ENCODE measurements around the gene BRD3. TPM values are rescaled to one million over a fixed set of nuclear protein-coding genes. Genes with fewer than 3 reads are reported as not detected.

BRD3 gene
- total RNA-seq = 6.0 and 7.6 TPM in 2 replicates

GRCh38 chr9:134067904-134068743 is at the start of gene BRD3:
BRD3 (minus strand) TSS chr9:134068026; CDS start chr9:134053477, 14,549 bp downstream.

GRCh38 chr9:134024828-134025605 is 42.8 kb downstream of the BRD3 start, which contains the start of gene BRD3OS:
BRD3OS (plus strand) TSS chr9:134025481; CDS start chr9:134026748, 1,267 bp downstream.

GRCh38 chr9:133991964-133992779 is 75.7 kb downstream of the BRD3 start, which contains the start of gene VAV2:
VAV2 (minus strand) TSS chr9:133992324; CDS start chr9:133992278, 46 bp downstream.

Other genes with a start within 250 kb of the BRD3 start
- 11.5 and 12.5 TPM in 2 replicates for gene VAV2, start 75.7 kb downstream of the BRD3 start, total RNA-seq
- gene BRD3OS, start 42.5 kb downstream of the BRD3 start, total RNA-seq = 10.2 and 13.1 TPM in 2 replicates
- gene WDR5, start 68.1 kb upstream of the BRD3 start, total RNA-seq = 8.8 and 9.6 TPM in 2 replicates
- gene RNU6ATAC, start 96.5 kb upstream of the BRD3 start, total RNA-seq = not detected in 2 replicates